GM23338 (cell line): ENCODE results near the gene BMPR1B. TPM values are rescaled to one million over a fixed set of nuclear protein-coding genes. Genes with fewer than 3 reads are reported as not detected.
"Not testable (repeated sequence)": the region's sequence is repeated elsewhere in the genome, so short reads cannot be mapped to it uniquely, and the experiment has no call there.

Source experiments
- ATAC-seq: fragments of 200-7000 bp; cut with Tn5 transposase; 3 replicates; pipeline ENCODE4 v1.9.1; 2020
- DNase-seq: peaks from one replicate; pipeline ENCODE4 v3.0.0-alpha.2; 2015; ENCODE audit warnings: low spot score
- H2AFZ ChIP-seq: fragments of 200-600 bp; sonication (generic); 2 replicates; pipeline ENCODE4 v1.8.0; 2016; ENCODE audit warnings: antibody characterized with exemption, mild to moderate bottlenecking, moderate library complexity
- H3F3A ChIP-seq: fragments of 200-600 bp; sonication (generic); replicated peaks from 2 replicates; pipeline ENCODE4 v1.8.0; 2017; ENCODE audit warnings: antibody characterized with exemption, mixed run types, low read depth
- H3K27ac ChIP-seq: fragments of 200-600 bp; sonication (generic); 2 replicates; pipeline ENCODE4 v1.6.1; 2016; ENCODE audit warnings: low read depth
- H3K27me3 ChIP-seq: fragments of 200-600 bp; sonication (generic); 2 replicates; pipeline ENCODE4 v1.8.0; 2016; ENCODE audit warnings: mild to moderate bottlenecking, mixed run types, moderate library complexity; ENCODE audit not compliant: insufficient read depth
- H3K36me3 ChIP-seq: fragments of 200-600 bp; sonication (generic); 2 replicates; pipeline ENCODE4 v1.8.0; 2016; ENCODE audit warnings: mild to moderate bottlenecking; ENCODE audit not compliant: insufficient read depth
- H3K4me1 ChIP-seq: fragments of 200-600 bp; sonication (generic); 2 replicates; pipeline ENCODE4 v1.8.0; 2016; ENCODE audit warnings: mild to moderate bottlenecking, moderate library complexity; ENCODE audit not compliant: insufficient read depth
- H3K4me2 ChIP-seq: fragments of 200-600 bp; sonication (generic); 2 replicates; pipeline ENCODE4 v1.7.1; 2017; ENCODE audit warnings: mixed run types
- H3K4me3 ChIP-seq: fragments of 200-600 bp; sonication (generic); 2 replicates; pipeline ENCODE4 v1.6.1; 2016; ENCODE audit warnings: mixed run types
- H3K79me2 ChIP-seq: fragments of 200-600 bp; sonication (generic); replicated peaks from 2 replicates; pipeline ENCODE4 v1.8.0; 2017; ENCODE audit warnings: mild to moderate bottlenecking; ENCODE audit not compliant: insufficient read depth
- H3K9me2 ChIP-seq: fragments of 200-600 bp; sonication (generic); 2 replicates; pipeline ENCODE4 v1.8.0; 2017; ENCODE audit not compliant: insufficient read depth
- H4K20me1 ChIP-seq: fragments of 200-600 bp; sonication (generic); replicated peaks from 2 replicates; pipeline ENCODE4 v1.8.0; 2017; ENCODE audit warnings: mild to moderate bottlenecking; ENCODE audit not compliant: insufficient read depth
- H3K27ac Mint-ChIP-seq: 2 replicates; pipeline ENCODE4 v1.8.0; 2020; ENCODE audit warnings: inconsistent platforms, mild to moderate bottlenecking, moderate library complexity, mixed read lengths
- H3K27me3 Mint-ChIP-seq: 3 replicates; pipeline ENCODE4 v1.8.0; 2022; ENCODE audit warnings: low read depth, mild to moderate bottlenecking, moderate library complexity, mixed read lengths, inconsistent platforms; ENCODE audit not compliant: insufficient read depth, poor library complexity
- H3K36me3 Mint-ChIP-seq: 3 replicates; pipeline ENCODE4 v1.8.0; 2021; ENCODE audit warnings: low read depth, mild to moderate bottlenecking, inconsistent platforms, moderate library complexity, mixed read lengths
- H3K4me1 Mint-ChIP-seq: 3 replicates; pipeline ENCODE4 v1.8.0; 2020; ENCODE audit warnings: mild to moderate bottlenecking, inconsistent platforms, mixed read lengths
- H3K4me3 Mint-ChIP-seq: 3 replicates; pipeline ENCODE4 v1.8.0; 2021; ENCODE audit warnings: moderate library complexity, mild to moderate bottlenecking, inconsistent platforms, mixed read lengths
- H3K9me3 Mint-ChIP-seq: 3 replicates; pipeline ENCODE4 v1.8.0; 2020; ENCODE audit warnings: moderate library complexity, mild to moderate bottlenecking, inconsistent platforms, mixed read lengths
- NANOG ChIP-seq: IDR thresholded peaks from 2 replicates; pipeline ENCODE4 v1.6.1; 2016; ENCODE audit warnings: antibody characterized with exemption, borderline replicate concordance
- REST ChIP-seq: IDR thresholded peaks from one replicate; pipeline ENCODE4 v1.6.1; 2018; ENCODE audit warnings: antibody characterized with exemption; ENCODE audit not compliant: unreplicated experiment
- ZNF331 ChIP-seq: fragments of 250-450 bp; sonication (Bioruptor Pico); IDR thresholded peaks from 2 replicates; pipeline ENCODE4 v1.5.0; 2020; ENCODE audit warnings: low read depth, mild to moderate bottlenecking, moderate library complexity
- polyA plus RNA-seq: library from polyadenylated mRNA; unstranded; fragments of >200 nt; fragmentation: Nextera tagmentation; extraction: Ambion mirVana; gene quantifications from 2 replicates; pipeline ENCODE4 v1.2.1, GENCODE V29; 2016
- total RNA-seq: library from RNA; depleted of rRNA; stranded (reverse); fragments of >200 nt; shearing (Covaris generic); gene quantifications from 2 replicates; pipeline ENCODE4 v1.2.3, GENCODE V29; 2014
- TF ChIP-seq, protein P1 (sequence below): IDR thresholded peaks from 2 replicates; pipeline ENCODE4 v1.6.1; 2016; ENCODE audit warnings: antibody characterized with exemption

The BMPR1B gene
- total and polyA plus RNA-seq, 2 experiments from 2014 or later: 0.48 to 1.0 TPM

DNA sequence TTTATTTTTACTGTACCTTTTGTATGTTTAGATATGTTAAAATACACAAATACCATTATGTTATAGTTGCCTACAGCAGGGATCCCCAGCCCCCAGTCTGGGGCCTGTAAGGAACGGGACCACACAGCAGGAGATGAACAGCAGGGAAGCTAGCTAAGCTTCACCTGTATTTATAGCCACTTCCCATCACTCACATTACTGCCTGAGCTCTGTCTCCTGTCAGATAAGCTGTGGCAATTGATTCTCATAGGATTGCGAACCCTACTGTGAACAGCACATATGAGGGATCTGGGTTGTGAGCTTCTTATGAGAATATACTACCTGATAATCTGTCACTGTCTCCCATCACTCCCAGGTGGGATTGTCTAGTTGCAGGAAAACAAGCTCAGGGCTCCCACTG lies 73.9 kb downstream of the BMPR1B start (continued):
- no peak for TF ChIP-seq REST

DNA sequence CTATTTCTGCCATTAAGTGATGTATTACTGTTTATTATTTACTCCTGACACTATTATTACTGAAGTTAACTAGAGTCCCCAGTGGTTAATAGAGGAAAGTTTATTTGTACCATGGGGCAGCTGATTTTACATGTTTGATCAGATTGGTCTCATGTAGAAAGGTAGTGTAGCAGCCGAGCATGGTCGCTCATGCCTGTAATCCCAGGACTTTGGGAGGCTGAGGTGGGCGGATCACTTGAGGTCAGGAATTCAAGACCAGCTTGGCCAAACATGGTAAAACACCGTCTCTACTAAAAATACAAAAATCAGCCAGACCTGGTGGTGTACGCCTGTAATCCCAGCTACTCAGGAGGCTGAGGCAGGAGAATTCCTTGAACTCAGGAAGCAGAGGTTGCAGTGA lies 74.6 kb downstream of the BMPR1B start:
- not testable (repeated sequence) for H3F3A ChIP-seq, H3K4me3 Mint-ChIP-seq, ATAC-seq, H3K4me1 ChIP-seq, H3K79me2 ChIP-seq, H3K9me3 Mint-ChIP-seq, H3K27ac ChIP-seq, H3K27ac Mint-ChIP-seq, H3K4me2 ChIP-seq, H3K27me3 Mint-ChIP-seq, H3K4me3 ChIP-seq, H4K20me1 ChIP-seq, H3K36me3 ChIP-seq, DNase-seq, H3K27me3 ChIP-seq, H2AFZ ChIP-seq, H3K9me2 ChIP-seq, H3K36me3 Mint-ChIP-seq
- peaks cover 12% of the 10 kb centered on the region for H3K4me1 Mint-ChIP-seq

DNA sequence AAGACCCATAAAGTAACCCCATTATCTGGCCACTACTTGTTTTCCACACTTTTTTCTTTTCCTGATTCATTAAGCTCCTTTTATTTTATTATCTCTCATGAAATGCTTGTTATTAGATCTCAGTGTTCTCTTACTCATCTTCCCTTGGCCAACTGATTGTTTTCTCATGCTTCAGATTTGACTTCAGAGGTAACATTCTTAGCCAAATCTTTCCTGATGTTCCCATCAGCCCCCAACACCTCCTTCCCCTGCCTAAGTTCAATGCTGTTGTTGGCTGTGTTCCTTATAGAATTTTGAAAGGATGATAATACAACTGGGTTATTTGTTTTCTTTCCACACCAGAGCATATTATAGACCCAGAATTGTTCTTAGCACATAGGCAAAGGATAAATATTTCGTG lies 75.6 kb downstream of the BMPR1B start:
- no peak overlapping the region for H3K4me2 ChIP-seq
- no peak overlapping the region for H2AFZ ChIP-seq
- Mint-ChIP-seq H3K36me3 (no peaks in the 10 kb centered on the region), H3K4me1 (peaks cover 8% of the 10 kb centered on the region), H3K27ac (no peak overlapping the region), H3K4me3 (no peak overlapping the region), H3K27me3 (no peaks in the 10 kb centered on the region), H3K9me3 (no peaks in the 10 kb centered on the region; the same call in 2 of the 3 replicates)
- DNase-seq (no peak), ATAC-seq (no peak)
- no peaks in the 10 kb centered on the region for H3K27me3 ChIP-seq
- no peaks in the 10 kb centered on the region for H4K20me1 ChIP-seq
- TF ChIP-seq, protein P1, sequence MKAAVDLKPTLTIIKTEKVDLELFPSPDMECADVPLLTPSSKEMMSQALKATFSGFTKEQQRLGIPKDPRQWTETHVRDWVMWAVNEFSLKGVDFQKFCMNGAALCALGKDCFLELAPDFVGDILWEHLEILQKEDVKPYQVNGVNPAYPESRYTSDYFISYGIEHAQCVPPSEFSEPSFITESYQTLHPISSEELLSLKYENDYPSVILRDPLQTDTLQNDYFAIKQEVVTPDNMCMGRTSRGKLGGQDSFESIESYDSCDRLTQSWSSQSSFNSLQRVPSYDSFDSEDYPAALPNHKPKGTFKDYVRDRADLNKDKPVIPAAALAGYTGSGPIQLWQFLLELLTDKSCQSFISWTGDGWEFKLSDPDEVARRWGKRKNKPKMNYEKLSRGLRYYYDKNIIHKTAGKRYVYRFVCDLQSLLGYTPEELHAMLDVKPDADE: no peak
- no peak for TF ChIP-seq NANOG
- H3K36me3 ChIP-seq: no peaks in the 10 kb centered on the region
- H3K27ac ChIP-seq: no peak overlapping the region
- H3F3A ChIP-seq: no peaks in the 10 kb centered on the region
- H3K4me3 ChIP-seq: no peak overlapping the region
- H3K79me2 ChIP-seq: no peaks in the 10 kb centered on the region
- no peaks in the 10 kb centered on the region for H3K9me2 ChIP-seq
- H3K4me1 ChIP-seq: no peaks in the 10 kb centered on the region

GRCh38 chr4:94834501-94834900 lies 76.7 kb downstream of the BMPR1B start:
- Histone ChIP-seq H3K4me3 (no peak overlapping the region), H3K9me2 (no peaks in the 10 kb centered on the region), H3K36me3 (no peaks in the 10 kb centered on the region), H3F3A (no peaks in the 10 kb centered on the region), H3K79me2 (no peaks in the 10 kb centered on the region), H3K27ac (no peak overlapping the region), H3K4me2 (no peak overlapping the region), H3K4me1 (no peaks in the 10 kb centered on the region), H4K20me1 (no peaks in the 10 kb centered on the region), H2AFZ (no peak overlapping the region), H3K27me3 (no peaks in the 10 kb centered on the region)
- DNase-seq (no peak), ATAC-seq (no peak)
- no peak overlapping the region for H3K4me3 Mint-ChIP-seq
- H3K4me1 Mint-ChIP-seq: peaks cover 8% of the 10 kb centered on the region
- no peaks in the 10 kb centered on the region; the same call in 2 of the 3 replicates for H3K9me3 Mint-ChIP-seq
- no peaks in the 10 kb centered on the region for H3K36me3 Mint-ChIP-seq
- H3K27me3 Mint-ChIP-seq: no peaks in the 10 kb centered on the region
- no peak overlapping the region for H3K27ac Mint-ChIP-seq
- TF ChIP-seq ZNF331 (CRISPR knock-in tag) (no peak), REST (no peak)
